ENCODE data around the gene DNAH5. TPM values are rescaled to one million over a fixed set of nuclear protein-coding genes. Genes with fewer than 3 reads are reported as not detected.

Gene DNAH5
- total RNA-seq, 6 experiments from 2014 or later: 1.2 to 16.2 (median 3.4) TPM

- H3K9me3 ChIP-seq: no peaks in the 10 kb centered on the region
- no peak overlapping the region for H3K27ac ChIP-seq
- H3K36me3 ChIP-seq: no peaks in the 10 kb centered on the region
- no peak for ATAC-seq
- TF ChIP-seq POLR2A (IDR thresholded peaks at IDR 0.05) (no peak), CTCF (IDR thresholded peaks at IDR 0.05) (no peak)
- no peaks in the 10 kb centered on the region for H3K27me3 ChIP-seq
- no peaks in the 10 kb centered on the region for H3K4me1 ChIP-seq
- intact Hi-C loops (cut with DNase I): no loop called here
- no peak overlapping the region for H3K4me3 ChIP-seq
- DNase-seq: no peak
- WGBS (ENCODE audit: insufficient coverage, low coverage, low lambda C conversion rate, missing lambda C conversion rate): 89% methylated on average over 2 of the region's 3 CpGs
These were observed 285.1 kb downstream of the DNAH5 start for GRCh38 chr5:13659391-13659790.

GRCh38 chr5:13658761-13659160 is 285.7 kb downstream of the DNAH5 start:
- H3K9me3 ChIP-seq: no peaks in the 10 kb centered on the region
- H3K4me3 ChIP-seq: no peak overlapping the region
- H3K36me3 ChIP-seq: no peaks in the 10 kb centered on the region
- no peak for ATAC-seq
- intact Hi-C loops (cut with DNase I): no loop called here
- TF ChIP-seq CTCF (IDR thresholded peaks at IDR 0.05): no peak
- TF ChIP-seq POLR2A (IDR thresholded peaks at IDR 0.05): no peak
- H3K27ac ChIP-seq: no peak overlapping the region
- WGBS (ENCODE audit: insufficient coverage, low coverage, low lambda C conversion rate, missing lambda C conversion rate): 78% methylated on average over 4 of the region's 4 CpGs
- H3K27me3 ChIP-seq: no peaks in the 10 kb centered on the region
- no peaks in the 10 kb centered on the region for H3K4me1 ChIP-seq
- no peak for DNase-seq

GRCh38 chr5:13658152-13658551 is 286.3 kb downstream of the DNAH5 start:
- TF ChIP-seq CTCF (IDR thresholded peaks at IDR 0.05) (no peak), POLR2A (IDR thresholded peaks at IDR 0.05) (no peak)
- intact Hi-C loops (cut with DNase I): no loop called here
- ATAC-seq: no peak
- Histone ChIP-seq H3K27me3 (no peaks in the 10 kb centered on the region), H3K4me1 (no peaks in the 10 kb centered on the region), H3K9me3 (no peaks in the 10 kb centered on the region), H3K27ac (no peak overlapping the region), H3K4me3 (no peak overlapping the region), H3K36me3 (no peaks in the 10 kb centered on the region)
- DNase-seq: no peak
- 67% methylated on average over 1 of the region's 1 CpG for WGBS (ENCODE audit: insufficient coverage, low coverage, low lambda C conversion rate, missing lambda C conversion rate)

- TF ChIP-seq CTCF (IDR thresholded peaks at IDR 0.05) (no peak), POLR2A (IDR thresholded peaks at IDR 0.05) (no peak)
- DNase-seq: no peak
- H3K36me3 ChIP-seq: no peaks in the 10 kb centered on the region
- H3K27me3 ChIP-seq: no peaks in the 10 kb centered on the region
- H3K4me1 ChIP-seq: no peaks in the 10 kb centered on the region
- H3K27ac ChIP-seq: no peak overlapping the region
- WGBS (ENCODE audit: insufficient coverage, low coverage, low lambda C conversion rate, missing lambda C conversion rate): 56% methylated on average over 2 of the region's 2 CpGs
- intact Hi-C loops (cut with DNase I): no loop called here
- no peak overlapping the region for H3K4me3 ChIP-seq
- H3K9me3 ChIP-seq: no peaks in the 10 kb centered on the region
- ATAC-seq: no peak
These were observed 290.8 kb downstream of the DNAH5 start for GRCh38 chr5:13653709-13654108.

GRCh38 chr5:13649656-13650055 is 294.8 kb downstream of the DNAH5 start:
- Histone ChIP-seq H3K27ac (no peak overlapping the region), H3K4me1 (no peaks in the 10 kb centered on the region), H3K9me3 (no peaks in the 10 kb centered on the region), H3K4me3 (no peak overlapping the region), H3K36me3 (no peaks in the 10 kb centered on the region), H3K27me3 (no peaks in the 10 kb centered on the region)
- DNase-seq: no peak
- intact Hi-C loops (cut with DNase I): no loop called here
- no peak for TF ChIP-seq POLR2A (IDR thresholded peaks at IDR 0.05)
- TF ChIP-seq CTCF (IDR thresholded peaks at IDR 0.05): no peak
- ATAC-seq: no peak

Data from right lobe of liver (tissue), 6 donors.